H1 (cell line): ENCODE measurements around the gene UROC1. TPM values are rescaled to one million over a fixed set of nuclear protein-coding genes. Genes with fewer than 3 reads are reported as not detected.

Source experiments
- CTCF ChIA-PET: fragments of 300-600 bp; sonication (Branson Sonifier 250); formaldehyde crosslinking; loops from one replicate; lab custom pipeline; 2021; ENCODE audit not compliant: partially characterized antibody; lab: Charles Lee
- POLR2A ChIA-PET: fragments of 300-600 bp; sonication (Branson Sonifier 250); formaldehyde crosslinking; loops from one replicate; lab custom pipeline; 2021; ENCODE audit warnings: inconsistent platforms; ENCODE audit not compliant: partially characterized antibody; lab: Charles Lee
- DNase-seq, 2 experiments: peaks; one replicate each; pipeline versions ENCODE4 v3.0.0 to v3.0.0-alpha.2; 2010 to 2022; ENCODE audit warnings: low spot score in 2 of 2, low read depth in 1 of 2, mixed read lengths in 1 of 2
- FAIRE-seq: peaks from 2 replicates; lab custom pipeline; 2011; peaks lifted over from hg19 to GRCh38; lab: Jason Lieb, UNC
- H2AFZ ChIP-seq: 2 replicates; pipeline ENCODE4 v1.8.1; 2012; ENCODE audit warnings: low read length, inconsistent platforms
- H2AK5ac ChIP-seq: 2 replicates; pipeline ENCODE4 v1.6.1; 2013; ENCODE audit warnings: low read depth, low read length
- H2BK120ac ChIP-seq: replicated peaks from 2 replicates; pipeline ENCODE3; 2013; ENCODE audit warnings: low read depth, low read length, inconsistent platforms
- H2BK12ac ChIP-seq: 2 replicates; pipeline ENCODE4 v1.6.1; 2013; ENCODE audit warnings: low read depth, low read length
- H2BK15ac ChIP-seq: 2 replicates; pipeline ENCODE4 v1.6.1; 2013; ENCODE audit warnings: low read length
- H2BK20ac ChIP-seq: 2 replicates; pipeline ENCODE4 v1.6.1; 2013; ENCODE audit warnings: low read length
- H2BK5ac ChIP-seq: 2 replicates; pipeline ENCODE4 v1.6.1; 2013; ENCODE audit warnings: low read depth, low read length
- H3K14ac ChIP-seq: 2 replicates; pipeline ENCODE4 v1.6.1; 2013; ENCODE audit warnings: inconsistent platforms; ENCODE audit not compliant: insufficient read length
- H3K18ac ChIP-seq: 2 replicates; pipeline ENCODE4 v1.6.1; 2013; ENCODE audit warnings: low read length; ENCODE audit errors: extremely low read depth
- H3K23ac ChIP-seq: 2 replicates; pipeline ENCODE4 v1.6.1; 2013; ENCODE audit warnings: inconsistent platforms; ENCODE audit not compliant: insufficient read length
- H3K23me2 ChIP-seq: 2 replicates; pipeline ENCODE4 v1.6.1; 2013; ENCODE audit warnings: low read depth, low read length
- H3K27ac ChIP-seq: 2 replicates; pipeline ENCODE4 v1.6.1; 2011; ENCODE audit warnings: low read depth, low read length, inconsistent platforms
- H3K27me3 ChIP-seq, 4 experiments: replicated peaks in 1 of 4; 1 replicate in 1 of 4; 2 replicates in 3 of 4; pipeline versions ENCODE4 v1.6.1 to v1.8.1; 2011 to 2013; ENCODE audit warnings: low read length in 3 of 4, mild to moderate bottlenecking in 3 of 4, inconsistent platforms in 2 of 4, mixed read lengths in 2 of 4, moderate library complexity in 1 of 4; ENCODE audit not compliant: control insufficient read depth in 3 of 4, insufficient read depth in 3 of 4; ENCODE audit errors: extremely low read depth in 1 of 4
- H3K36me3 ChIP-seq, 4 experiments: 2 replicates each; pipeline versions ENCODE4 v1.6.1 to v1.8.1; 2011 to 2013; ENCODE audit warnings: mild to moderate bottlenecking in 4 of 4, low read length in 3 of 4, moderate library complexity in 2 of 4, control low read depth in 1 of 4, inconsistent platforms in 1 of 4; ENCODE audit not compliant: insufficient read depth in 4 of 4, control insufficient read depth in 2 of 4
- H3K4ac ChIP-seq: replicated peaks from 2 replicates; pipeline ENCODE3; 2013; ENCODE audit warnings: low read length, low read depth, mixed read lengths, inconsistent platforms; ENCODE audit not compliant: insufficient read length
- H3K4me1 ChIP-seq, 4 experiments: replicated peaks in 1 of 4; 1 replicate in 1 of 4; 2 replicates in 3 of 4; pipeline versions ENCODE4 v1.6.1 to v1.8.1; 2011 to 2013; ENCODE audit warnings: low read length in 3 of 4, inconsistent platforms in 2 of 4, mixed read lengths in 1 of 4; ENCODE audit not compliant: insufficient read depth in 4 of 4, control insufficient read depth in 3 of 4
- H3K4me2 ChIP-seq, 2 experiments: 2 replicates each; pipeline versions ENCODE4 v1.6.1 to v1.8.1; 2011 to 2013; ENCODE audit warnings: low read depth in 2 of 2, low read length in 2 of 2, control low read depth in 1 of 2, inconsistent platforms in 1 of 2, mild to moderate bottlenecking in 1 of 2; ENCODE audit not compliant: insufficient read depth in 1 of 2
- H3K4me3 ChIP-seq, 4 experiments: fragments of 200-600, 300-600 bp in 1 of 4; sonication (generic), shearing (Covaris generic), sonication (Bioruptor Twin) in 1 of 4; 2 replicates each; pipeline versions ENCODE4 v1.5.1 to v1.8.1; 2011 to 2016; ENCODE audit warnings: low read length in 4 of 4, low read depth in 3 of 4, control low read depth in 2 of 4, inconsistent platforms in 2 of 4, mild to moderate bottlenecking in 2 of 4, mixed read lengths in 1 of 4, moderate library complexity in 1 of 4; ENCODE audit not compliant: insufficient read depth in 2 of 4; ENCODE audit errors: extremely low read depth in 1 of 4
- H3K56ac ChIP-seq: replicated peaks from 2 replicates; pipeline ENCODE3; 2013; ENCODE audit warnings: low read depth, mild to moderate bottlenecking, mixed read lengths, low read length, inconsistent platforms; ENCODE audit not compliant: insufficient read length
- H3K79me1 ChIP-seq: 2 replicates; pipeline ENCODE4 v1.6.1; 2013; ENCODE audit warnings: low read depth, low read length, control low read depth
- H3K79me2 ChIP-seq, 2 experiments: 2 replicates each; pipeline versions ENCODE4 v1.6.1 to v1.8.1; 2012 to 2013; ENCODE audit warnings: low read length in 2 of 2, mild to moderate bottlenecking in 2 of 2, inconsistent platforms in 1 of 2; ENCODE audit not compliant: insufficient read depth in 2 of 2, control insufficient read depth in 1 of 2
- H3K9ac ChIP-seq, 4 experiments: replicated peaks in 1 of 4; 1 replicate in 1 of 4; 2 replicates in 3 of 4; pipeline versions ENCODE4 v1.6.1 to v1.8.1; 2011 to 2013; ENCODE audit warnings: low read depth in 3 of 4, low read length in 3 of 4, control low read depth in 2 of 4, mild to moderate bottlenecking in 2 of 4, moderate library complexity in 2 of 4, inconsistent platforms in 1 of 4; ENCODE audit errors: extremely low read depth in 1 of 4
- H3K9me3 ChIP-seq, 2 experiments: 2 replicates each; pipeline versions ENCODE4 v1.6.1 to v1.8.1; 2012 to 2013; ENCODE audit warnings: mild to moderate bottlenecking in 2 of 2, moderate library complexity in 2 of 2, control low read depth in 1 of 2, inconsistent platforms in 1 of 2, low read depth in 1 of 2, low read length in 1 of 2, mixed read lengths in 1 of 2; ENCODE audit not compliant: insufficient read depth in 2 of 2
- H4K20me1 ChIP-seq, 2 experiments: replicated peaks in 1 of 2; 2 replicates each; pipeline versions ENCODE3 to v1.8.1; 2011 to 2013; ENCODE audit warnings: inconsistent platforms in 2 of 2, low read length in 2 of 2, mild to moderate bottlenecking in 1 of 2; ENCODE audit not compliant: insufficient read depth in 2 of 2, control insufficient read depth in 1 of 2
- H4K5ac ChIP-seq: 2 replicates; pipeline ENCODE4 v1.6.1; 2013; ENCODE audit warnings: low read length, low read depth, mixed read lengths, inconsistent platforms; ENCODE audit not compliant: insufficient read length
- H4K8ac ChIP-seq: 2 replicates; pipeline ENCODE4 v1.8.0; 2013; ENCODE audit warnings: mild to moderate bottlenecking, moderate library complexity, low read length, inconsistent platforms; ENCODE audit not compliant: insufficient read depth; ENCODE audit errors: extremely low read depth
- H4K91ac ChIP-seq: replicated peaks from 2 replicates; pipeline ENCODE3; 2013; ENCODE audit warnings: low read length, mixed read lengths, inconsistent platforms; ENCODE audit not compliant: insufficient read length
- CREB1 ChIP-seq: IDR thresholded peaks from 2 replicates; pipeline ENCODE4 v1.6.1; 2012; ENCODE audit warnings: inconsistent platforms
- CTCF ChIP-seq, 3 experiments: IDR thresholded peaks; 1 replicate in 2 of 3; 2 replicates in 1 of 3; pipeline versions ENCODE4 v1.5.1 to v1.6.1; 2011; ENCODE audit warnings: low read length in 3 of 3, mild to moderate bottlenecking in 3 of 3, inconsistent platforms in 2 of 3, low read depth in 1 of 3, moderate library complexity in 1 of 3; ENCODE audit not compliant: insufficient read depth in 1 of 3; ENCODE audit errors: control extremely low read depth in 1 of 3
- EGR1 ChIP-seq: IDR thresholded peaks from 2 replicates; pipeline ENCODE4 v1.6.1; 2011; ENCODE audit warnings: low read depth, low read length, borderline replicate concordance
- KDM1A ChIP-seq: fragments of 200-600, 300-600 bp; sonication (generic); IDR thresholded peaks from 2 replicates; pipeline ENCODE4 v1.7.1; 2016; ENCODE audit warnings: mild to moderate bottlenecking, low read length, borderline replicate concordance
- KDM4A ChIP-seq: IDR thresholded peaks from one replicate; pipeline ENCODE4 v1.7.1; 2012; ENCODE audit warnings: low read depth, mild to moderate bottlenecking, moderate library complexity, low read length, inconsistent platforms; ENCODE audit not compliant: severe bottlenecking
- NRF1 ChIP-seq: IDR thresholded peaks from 2 replicates; pipeline ENCODE4 v1.6.1; 2011; ENCODE audit warnings: mild to moderate bottlenecking, low read depth, low read length, improper control_type of control experiment
- PHF8 ChIP-seq: fragments of 200-600 bp; sonication (generic); conservative IDR thresholded peaks from 2 replicates; pipeline ENCODE4 v1.7.1; 2012; ENCODE audit warnings: low read depth, mild to moderate bottlenecking, inconsistent platforms, low read length, moderate library complexity
- USF2 ChIP-seq: IDR thresholded peaks from 2 replicates; pipeline ENCODE4 v1.6.1; 2011; ENCODE audit warnings: low read length, improper control_type of control experiment
- WGBS, 2 experiments: shearing (Covaris generic) in 1 of 2; methylation state at CpG; one replicate each; pipeline versions ENCODE4 v1.1.6 to v1.1.7; 2013 to 2015; ENCODE audit warnings: low lambda C conversion rate in 2 of 2, mixed read lengths in 2 of 2, inconsistent platforms in 1 of 2, low coverage in 1 of 2, missing lambda C conversion rate in 1 of 2; ENCODE audit not compliant: insufficient replicate concordance in 2 of 2, insufficient coverage in 1 of 2, insufficient read length in 1 of 2; ENCODE audit errors: extremely low coverage in 1 of 2, missing lambda C conversion rate in 1 of 2; 5-methylcytosine and 5-hydroxymethylcytosine counted together
- polyA plus RNA-seq, 7 experiments: library from polyadenylated mRNA; depleted of rRNA in 3 of 7; stranded (reverse) in 5 of 7; unstranded in 2 of 7; fragments of >200 nt in 5 of 7; fragments of 200-250 nt in 2 of 7; gene quantifications; 1 replicate in 5 of 7; 2 replicates in 1 of 7; 4 replicates in 1 of 7; pipeline versions ENCODE4 v1.2.1 to v1.2.3, GENCODE V29; 2011 to 2013; ENCODE audit warnings: missing spikeins in 2 of 7, mixed read lengths in 2 of 7
- total RNA-seq: library from RNA; stranded (reverse); fragmentation: NEBNext Ultra II Directional; extraction: Animal tissue kit (Norgen Biotek cat#: 25700); gene quantifications from 2 replicates; pipeline ENCODE4 v1.2.1, GENCODE V29; 2021

Gene UROC1
- total and polyA plus RNA-seq, 2 of the 8 experiments (the other 6 are each of a cell fraction or from before 2014, with no cell fraction given) = 0.03 TPM; not detected in 1

GRCh38 chr3:126524429-126524988, 6.9 kb upstream of the UROC1 start:
- H3K4me3 ChIP-seq = peak overlapping the region; percentile 47 to 76 (median 60)
- 23% methylated on average over 18 of the region's 31 CpGs; no CpG with 5 or more reads in 1 of the 2 experiments for WGBS, 2 experiments
- H2BK5ac ChIP-seq = no peak overlapping the region; the same call in 1 of the 2 replicates
- H3K79me2 ChIP-seq = no peaks in the 10 kb centered on the region
- DNase-seq (no peak), FAIRE-seq (no peak)
- no peak overlapping the region for H3K27ac ChIP-seq
- no peak overlapping the region for H3K23ac ChIP-seq
- peak overlapping the region; percentile 55 for H4K5ac ChIP-seq
- peak overlapping the region; percentile 73; the same call in 1 of the 2 replicates for H2AFZ ChIP-seq
- peaks cover 0 to 16% (median 11%) of the 10 kb centered on the region in 4 experiments; a peak in 5 of 7 replicates for H3K27me3 ChIP-seq
- peaks cover 0 to 18% (median 10%) of the 10 kb centered on the region in 4 experiments; a peak in 6 of 7 replicates for H3K4me1 ChIP-seq
- H3K9me3 ChIP-seq = no peaks in the 10 kb centered on the region
- H3K9ac ChIP-seq = 0 out of 7 replicates have a peak overlapping the region, but pooled peaks of 2 of the 4 experiments have one; percentile 8 to 25
- H2AK5ac ChIP-seq = no peak overlapping the region
- ChIA-PET POLR2A (interaction anchor here (0.8 kb wide), 1 partner anchor 12 kb away, joined by 3 read pairs; no protein-coding TSS in a partner anchor), CTCF (interaction anchor here (0.5 to 3.3 kb wide), 7 partner anchors 11 to 213 kb away, joined by 3 to 12 read pairs (median 5); no protein-coding TSS in a partner anchor)
- peak overlapping the region; percentile 77 for H4K8ac ChIP-seq
- H3K14ac ChIP-seq = no peak overlapping the region
- peak overlapping the region; percentile 29 for H4K91ac ChIP-seq
- H4K20me1 ChIP-seq = no peaks in the 10 kb centered on the region
- H3K79me1 ChIP-seq = no peaks in the 10 kb centered on the region
- peaks cover 7% of the 10 kb centered on the region; the same call in 1 of the 2 replicates for H3K23me2 ChIP-seq
- TF ChIP-seq CTCF (IDR thresholded peaks at IDR 0.05; ENCODE audit: control extremely low read depth in 1 of 3, insufficient read depth in 1 of 3, low read depth in 1 of 3, low read length in 3 of 3) (peak in 1 of 3 experiments; percentile 0; a peak in 1 of 4 replicates), KDM1A (no peak), USF2 (no peak), NRF1 (peak; percentile 38; the same call in 1 of the 2 replicates), CREB1 (no peak), EGR1 (peak; percentile 55; the same call in 1 of the 2 replicates), PHF8 (peak; percentile 41), KDM4A (peak; percentile 93)
- H2BK20ac ChIP-seq = peak overlapping the region; percentile 4; the same call in 1 of the 2 replicates
- no peak overlapping the region for H3K56ac ChIP-seq
- H2BK15ac ChIP-seq = no peak overlapping the region
- no peaks in the 10 kb centered on the region for H3K36me3 ChIP-seq
- H3K18ac ChIP-seq = peak overlapping the region; percentile 71
- peak overlapping the region; percentile 8 for H3K4ac ChIP-seq
- H3K4me2 ChIP-seq = peak overlapping the region; percentile 49 to 90
- no peak overlapping the region; the same call in 1 of the 2 replicates for H2BK12ac ChIP-seq
- no peak overlapping the region for H2BK120ac ChIP-seq
